ENCODE measurements around the gene TCERG1L. TPM values are rescaled to one million over a fixed set of nuclear protein-coding genes. Genes with fewer than 3 reads are reported as not detected.
"Not testable (repeated sequence)": the region's sequence is repeated elsewhere in the genome, so short reads cannot be mapped to it uniquely, and the experiment has no call there.

Gene TCERG1L
- total RNA-seq, 2 donors from 2014 or later: not detected

GRCh38 chr10:131323880-131324279 is 12.4 kb upstream of the TCERG1L start:
- no peaks in the 10 kb centered on the region for H3K4me1 ChIP-seq (ENCODE audit: control insufficient read depth in 1 of 2, low read depth in 2 of 2)
- no peaks in the 10 kb centered on the region for H3K36me3 ChIP-seq
- ATAC-seq (ENCODE audit: insufficient number of reproducible peaks, low FRiP score, low read depth) (no peak), DNase-seq (ENCODE audit: low spot score) (no peak)
- no peak overlapping the region for H3K27ac ChIP-seq
- H3K27me3 ChIP-seq (replicated peaks; ENCODE audit: insufficient read depth): no peaks in the 10 kb centered on the region
- H3K9me3 ChIP-seq: no peaks in the 10 kb centered on the region
- no peak overlapping the region for H3K4me3 ChIP-seq
- no peak for TF ChIP-seq CTCF (IDR thresholded peaks at IDR 0.05)

GRCh38 chr10:131323025-131323424 is 11.5 kb upstream of the TCERG1L start:
- ATAC-seq (ENCODE audit: insufficient number of reproducible peaks, low FRiP score, low read depth): no peak
- H3K4me1 ChIP-seq (ENCODE audit: control insufficient read depth in 1 of 2, low read depth in 2 of 2): no peaks in the 10 kb centered on the region
- H3K27me3 ChIP-seq (replicated peaks; ENCODE audit: insufficient read depth): no peaks in the 10 kb centered on the region
- H3K4me3 ChIP-seq: no peak overlapping the region
- no peaks in the 10 kb centered on the region for H3K9me3 ChIP-seq
- DNase-seq (ENCODE audit: low spot score): no peak
- no peaks in the 10 kb centered on the region for H3K36me3 ChIP-seq
- H3K27ac ChIP-seq: no peak overlapping the region
- TF ChIP-seq CTCF (IDR thresholded peaks at IDR 0.05): no peak

- ATAC-seq (ENCODE audit: insufficient number of reproducible peaks, low FRiP score, low read depth); H3K36me3 ChIP-seq; H3K27ac ChIP-seq; H3K4me3 ChIP-seq; H3K9me3 ChIP-seq; DNase-seq (ENCODE audit: low spot score); H3K27me3 ChIP-seq (replicated peaks; ENCODE audit: insufficient read depth); H3K4me1 ChIP-seq (ENCODE audit: control insufficient read depth in 1 of 2, low read depth in 2 of 2): not testable (repeated sequence)
Measured at GRCh38 chr10:131322575-131322974, 11.1 kb upstream of the TCERG1L start.

- DNase-seq (ENCODE audit: low spot score) (no peak), ATAC-seq (ENCODE audit: insufficient number of reproducible peaks, low FRiP score, low read depth) (no peak)
- Histone ChIP-seq H3K4me1 (ENCODE audit: control insufficient read depth in 1 of 2, low read depth in 2 of 2) (no peaks in the 10 kb centered on the region), H3K36me3 (no peaks in the 10 kb centered on the region), H3K27me3 (replicated peaks; ENCODE audit: insufficient read depth) (no peaks in the 10 kb centered on the region), H3K4me3 (no peak overlapping the region), H3K27ac (no peak overlapping the region), H3K9me3 (no peaks in the 10 kb centered on the region)
- no peak for TF ChIP-seq CTCF (IDR thresholded peaks at IDR 0.05)
Measured at GRCh38 chr10:131320860-131321604, 9.5 kb upstream of the TCERG1L start.

- no peaks in the 10 kb centered on the region for H3K27me3 ChIP-seq (replicated peaks; ENCODE audit: insufficient read depth)
Measured at GRCh38 chr10:131318814-131319213, 7.3 kb upstream of the TCERG1L start.

More at GRCh38 chr10:131318814-131319213, 7.3 kb upstream of the TCERG1L start:
- no peak for DNase-seq (ENCODE audit: low spot score)
- Histone ChIP-seq H3K4me3 (no peak overlapping the region), H3K9me3 (no peaks in the 10 kb centered on the region), H3K36me3 (no peaks in the 10 kb centered on the region), H3K4me1 (ENCODE audit: control insufficient read depth in 1 of 2, low read depth in 2 of 2) (no peaks in the 10 kb centered on the region), H3K27ac (no peak overlapping the region)
- no peak for TF ChIP-seq CTCF (IDR thresholded peaks at IDR 0.05)
- no peak for ATAC-seq (ENCODE audit: insufficient number of reproducible peaks, low FRiP score, low read depth)

Measured in thoracic aorta (tissue), 2 donors.